Gastroesophageal sphincter (tissue), 3 donors: ENCODE results near the gene EEF2K.

ENCODE experiments used
- CTCF ChIP-seq, 4 experiments: fragments of 200-600 bp in 2 of 4; fragments of 450-650 bp in 2 of 4; sonication (generic) in 1 of 4; IDR thresholded peaks; one replicate each; pipeline ENCODE4 v1.5.1; 2017 to 2019; ENCODE audit warnings: antibody characterized with exemption in 4 of 4, mild to moderate bottlenecking in 2 of 4, moderate library complexity in 2 of 4
- EP300 ChIP-seq: sonication (generic); formaldehyde crosslinking; IDR thresholded peaks from one replicate; pipeline ENCODE4 v1.6.1; 2017; ENCODE audit warnings: antibody characterized with exemption, mild to moderate bottlenecking
- POLR2A ChIP-seq, 2 donors: fragments of 450-650 bp; IDR thresholded peaks; one replicate each; pipeline ENCODE4 v1.6.1; 2017; ENCODE audit warnings: antibody characterized with exemption in 2 of 2, mild to moderate bottlenecking in 2 of 2, moderate library complexity in 1 of 2
- POLR2AphosphoS5 ChIP-seq: sonication (generic); formaldehyde crosslinking; IDR thresholded peaks from one replicate; pipeline ENCODE4 v1.6.1; 2017; ENCODE audit warnings: antibody characterized with exemption

- TF ChIP-seq CTCF (IDR thresholded peaks at IDR 0.05) (no peak), POLR2A (IDR thresholded peaks at IDR 0.05) (no peak), POLR2AphosphoS5 (no peak), EP300 (no peak)
These were observed 72.6 kb downstream of the EEF2K start for GRCh38 chr16:22278441-22279230.
